C4-2B (cell line): Measurements from ENCODE around the gene TAOK3.

ENCODE experiments used
- CTCF ChIP-seq: fragments of 450-650 bp; conservative IDR thresholded peaks from 2 replicates; pipeline ENCODE4 v1.5.1; 2017; ENCODE audit warnings: mild to moderate bottlenecking
- ZFX ChIP-seq: fragments of 450-650 bp; IDR thresholded peaks from 2 replicates; pipeline ENCODE4 v1.6.1; 2017

GRCh38 chr12:118334939-118335567, 37.7 kb downstream of the TAOK3 start:
- TF ChIP-seq CTCF (no peak), ZFX (no peak)
